A673 (cell line): ENCODE data around the gene TRIM26. TPM values are rescaled to one million over a fixed set of nuclear protein-coding genes. Genes with fewer than 3 reads are reported as not detected.

ENCODE experiments used
- BruUV-seq: library from RNA; stranded (reverse); fragments of 400-500 nt; replicated peaks from 2 replicates; lab custom pipeline; 2021; lab: Mats Ljungman, UMichigan
- CTCF ChIA-PET: fragments of 300-600 bp; sonication (Branson Sonifier 250); formaldehyde crosslinking; loops from one replicate; lab custom pipeline; 2022; ENCODE audit warnings: antibody characterized with exemption; lab: Charles Lee
- POLR2A ChIA-PET: fragments of 300-600 bp; sonication (Branson Sonifier 250); formaldehyde crosslinking; loops from one replicate; lab custom pipeline; 2022; ENCODE audit warnings: antibody characterized with exemption; ENCODE audit not compliant: low non-redundant PET; lab: Charles Lee
- DNase-seq: peaks from one replicate; pipeline ENCODE4 v3.0.0-alpha.2; 2015; ENCODE audit warnings: low spot score
- H3K27ac ChIP-seq: fragments of 200-600 bp; sonication (generic); 2 replicates; pipeline ENCODE4 v1.5.1; 2016; ENCODE audit warnings: mixed run types, low read depth, mild to moderate bottlenecking, mixed read lengths, antibody characterized with exemption, low read length; ENCODE audit not compliant: poor library complexity, severe bottlenecking
- H3K27me3 ChIP-seq: fragments of 200-600 bp; sonication (generic); replicated peaks from 2 replicates; pipeline ENCODE4 v1.6.1; 2017; ENCODE audit warnings: mixed run types, low read depth, mild to moderate bottlenecking, mixed read lengths, antibody characterized with exemption, low read length; ENCODE audit not compliant: insufficient read depth, poor library complexity
- H3K36me3 ChIP-seq: fragments of 200-600 bp; sonication (generic); 2 replicates; pipeline ENCODE4 v1.6.1; 2016; ENCODE audit warnings: mixed run types, mild to moderate bottlenecking, mixed read lengths, antibody characterized with exemption, low read length; ENCODE audit not compliant: insufficient read depth, poor library complexity, severe bottlenecking
- H3K4me1 ChIP-seq: fragments of 200-600 bp; sonication (generic); 2 replicates; pipeline ENCODE4 v1.6.1; 2017; ENCODE audit warnings: mixed run types, mild to moderate bottlenecking, mixed read lengths, antibody characterized with exemption, low read length; ENCODE audit not compliant: insufficient read depth, poor library complexity, severe bottlenecking
- H3K4me3 ChIP-seq: fragments of 200-600 bp; sonication (generic); 2 replicates; pipeline ENCODE4 v1.5.1; 2016; ENCODE audit warnings: low read depth, mixed run types, mild to moderate bottlenecking, mixed read lengths, low read length; ENCODE audit not compliant: poor library complexity, severe bottlenecking
- H3K9me3 ChIP-seq: fragments of 200-600 bp; sonication (generic); 2 replicates; pipeline ENCODE4 v1.6.1; 2016; ENCODE audit warnings: mixed run types, low read depth, mild to moderate bottlenecking, mixed read lengths, antibody characterized with exemption, low read length; ENCODE audit not compliant: poor library complexity, severe bottlenecking
- CTCF ChIP-seq: fragments of 300-800, 200-600 bp; sonication (generic); conservative IDR thresholded peaks from 2 replicates; pipeline ENCODE4 v1.5.1; 2017; ENCODE audit warnings: low read depth, mild to moderate bottlenecking, antibody characterized with exemption, low read length, moderate library complexity, mixed read lengths
- EZH2 ChIP-seq: fragments of 200-600 bp; sonication (generic); IDR thresholded peaks from 2 replicates; pipeline ENCODE4 v1.6.1; 2017; ENCODE audit warnings: borderline replicate concordance, low read depth, mild to moderate bottlenecking, mixed read lengths, antibody characterized with exemption, low read length; ENCODE audit not compliant: poor library complexity, severe bottlenecking
- intact Hi-C: fragments of 100-400 bp; cut with micrococcal nuclease; formaldehyde crosslinking; loops from one replicate; pipeline ENCODE4 v1.10.0; 2022; ENCODE audit not compliant: unreplicated experiment
- total RNA-seq: library from RNA; stranded (reverse); gene quantifications from 2 replicates; pipeline ENCODE4 v1.2.3, GENCODE V29; 2021

The TRIM26 gene
- total RNA-seq, 1 experiment from 2014 or later = 41.3 TPM

DNA sequence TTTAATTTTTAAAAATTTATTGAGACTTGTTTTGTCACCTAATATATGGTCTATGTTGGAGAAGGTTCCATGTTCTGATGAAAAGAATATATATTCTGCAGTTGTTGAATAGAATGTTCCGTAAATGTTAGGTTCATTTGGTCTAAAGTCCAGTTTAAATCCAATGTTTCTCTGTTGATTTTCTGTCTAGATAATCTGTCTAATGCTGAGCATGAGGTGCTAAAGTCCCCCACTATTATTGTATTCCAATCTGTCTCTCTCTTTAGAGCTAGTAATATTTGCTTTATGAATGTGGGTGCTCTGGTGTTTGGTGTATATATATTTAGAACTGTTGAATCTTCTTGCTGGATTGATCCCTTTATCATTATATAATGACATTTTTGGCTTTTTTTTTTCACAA lies 34.4 kb downstream of the TRIM26 start:
- intact Hi-C loops = no loop called here
- TF ChIP-seq CTCF (no peak), EZH2 (no peak)
- no TSS peak for BruUV-seq
- no peaks in the 10 kb centered on the region for H3K4me1 ChIP-seq
- CTCF ChIA-PET = no interaction called here
- no peak for DNase-seq
- H3K9me3 ChIP-seq = peaks cover 12% of the 10 kb centered on the region
- H3K27ac ChIP-seq = no peak overlapping the region
- POLR2A ChIA-PET = no interaction called here
- no peaks in the 10 kb centered on the region for H3K36me3 ChIP-seq
- peaks cover 55% of the 10 kb centered on the region for H3K27me3 ChIP-seq
- H3K4me3 ChIP-seq = no peak overlapping the region

DNA sequence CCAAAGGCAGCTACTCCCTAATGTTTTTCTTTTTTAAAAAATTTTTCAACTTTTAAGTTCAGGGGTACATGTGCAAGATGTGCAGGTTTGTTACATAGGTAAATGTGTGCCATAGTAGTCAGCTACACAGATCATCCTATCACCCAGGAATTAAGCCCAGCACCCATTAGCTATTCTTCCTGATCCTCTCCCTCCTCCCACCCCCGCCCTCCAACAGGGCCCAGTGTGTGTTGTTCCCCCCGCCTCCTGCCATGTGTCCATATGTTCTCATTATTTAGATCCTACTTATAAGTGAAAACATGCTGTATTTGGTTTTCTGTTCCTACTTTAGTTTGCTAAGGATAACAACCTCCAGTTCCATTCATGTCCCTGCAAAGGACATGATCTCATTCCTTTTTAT lies 37.4 kb downstream of the TRIM26 start:
- Histone ChIP-seq H3K9me3 (peaks cover 12% of the 10 kb centered on the region), H3K4me3 (no peak overlapping the region), H3K27ac (no peak overlapping the region), H3K36me3 (no peaks in the 10 kb centered on the region), H3K4me1 (no peaks in the 10 kb centered on the region), H3K27me3 (peaks cover 81% of the 10 kb centered on the region)
- ChIA-PET CTCF (no interaction called here), POLR2A (no interaction called here)
- BruUV-seq = no TSS peak
- intact Hi-C loops = no loop called here
- no peak for TF ChIP-seq EZH2
- no peak for TF ChIP-seq CTCF
- DNase-seq = no peak

DNA sequence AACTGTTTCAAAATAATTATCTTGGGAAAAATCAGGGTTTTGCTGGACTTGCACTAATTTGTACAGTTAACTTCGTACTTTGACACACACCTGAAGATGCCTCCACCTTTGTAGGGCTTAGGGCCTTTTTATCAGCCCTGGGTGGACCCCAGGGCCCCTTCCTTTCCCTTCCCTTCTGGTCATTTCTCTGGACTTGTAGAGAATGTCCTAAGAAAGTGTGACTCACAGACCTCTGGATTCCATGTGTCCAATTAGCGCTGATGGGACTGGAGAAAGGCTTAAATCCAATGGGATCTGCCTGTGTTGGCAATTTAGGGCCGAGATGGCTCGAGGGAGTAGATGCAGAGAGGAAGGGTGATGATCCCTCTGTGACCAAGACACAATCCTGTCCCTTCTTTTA lies 40.5 kb downstream of the TRIM26 start:
- Histone ChIP-seq H3K4me1 (no peaks in the 10 kb centered on the region), H3K27ac (no peak overlapping the region), H3K9me3 (no peaks in the 10 kb centered on the region), H3K36me3 (no peaks in the 10 kb centered on the region), H3K27me3 (peaks cover 78% of the 10 kb centered on the region), H3K4me3 (no peak overlapping the region)
- BruUV-seq = no TSS peak
- ChIA-PET CTCF (no interaction called here), POLR2A (no interaction called here)
- intact Hi-C loops = no loop called here
- TF ChIP-seq EZH2 (no peak), CTCF (no peak)
- DNase-seq = no peak
